ENCODE results near the gene PDE6D.
"Not testable (repeated sequence)": the region's sequence is repeated elsewhere in the genome, so short reads cannot be mapped to it uniquely, and the experiment has no call there.

Gene PDE6D

GRCh38 chr2:231765496-231765929, 15.6 kb downstream of the PDE6D start:
- TF ChIP-seq, protein P1, sequence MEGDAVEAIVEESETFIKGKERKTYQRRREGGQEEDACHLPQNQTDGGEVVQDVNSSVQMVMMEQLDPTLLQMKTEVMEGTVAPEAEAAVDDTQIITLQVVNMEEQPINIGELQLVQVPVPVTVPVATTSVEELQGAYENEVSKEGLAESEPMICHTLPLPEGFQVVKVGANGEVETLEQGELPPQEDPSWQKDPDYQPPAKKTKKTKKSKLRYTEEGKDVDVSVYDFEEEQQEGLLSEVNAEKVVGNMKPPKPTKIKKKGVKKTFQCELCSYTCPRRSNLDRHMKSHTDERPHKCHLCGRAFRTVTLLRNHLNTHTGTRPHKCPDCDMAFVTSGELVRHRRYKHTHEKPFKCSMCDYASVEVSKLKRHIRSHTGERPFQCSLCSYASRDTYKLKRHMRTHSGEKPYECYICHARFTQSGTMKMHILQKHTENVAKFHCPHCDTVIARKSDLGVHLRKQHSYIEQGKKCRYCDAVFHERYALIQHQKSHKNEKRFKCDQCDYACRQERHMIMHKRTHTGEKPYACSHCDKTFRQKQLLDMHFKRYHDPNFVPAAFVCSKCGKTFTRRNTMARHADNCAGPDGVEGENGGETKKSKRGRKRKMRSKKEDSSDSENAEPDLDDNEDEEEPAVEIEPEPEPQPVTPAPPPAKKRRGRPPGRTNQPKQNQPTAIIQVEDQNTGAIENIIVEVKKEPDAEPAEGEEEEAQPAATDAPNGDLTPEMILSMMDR (IDR thresholded peaks at IDR 0.05; ENCODE audit: low read depth, low read length) = no peak
- H3K4me3 ChIP-seq (ENCODE audit: low read depth, low read length) = no peak overlapping the region

DNA sequence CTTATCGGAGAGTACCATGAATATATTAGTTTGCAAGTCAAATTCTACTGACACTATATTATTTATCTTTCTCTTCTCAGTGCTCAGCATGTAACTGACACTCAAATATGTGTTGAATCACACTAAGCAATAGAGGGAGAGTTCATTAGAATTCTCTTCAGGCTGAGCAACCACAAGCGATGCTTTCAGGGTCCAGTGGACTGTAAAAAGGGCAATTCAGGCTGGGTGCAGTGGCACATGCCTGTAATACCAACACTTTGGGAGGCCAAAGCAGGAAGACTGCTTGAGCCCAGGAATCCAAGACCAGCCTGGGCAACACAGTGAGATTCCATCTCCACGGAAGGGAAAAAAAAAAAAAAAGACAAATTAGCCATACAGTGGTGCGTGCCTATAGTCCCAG, 16.3 kb downstream of the PDE6D start:
- H3K4me3 ChIP-seq (ENCODE audit: low read depth, low read length) = no peak overlapping the region
- TF ChIP-seq, protein P1 (IDR thresholded peaks at IDR 0.05; ENCODE audit: low read depth, low read length) = no peak

GRCh38 chr2:231764124-231764523, 17.0 kb downstream of the PDE6D start:
- no peak overlapping the region for H3K4me3 ChIP-seq (ENCODE audit: low read depth, low read length)
- TF ChIP-seq, protein P1 (IDR thresholded peaks at IDR 0.05; ENCODE audit: low read depth, low read length) = no peak

DNA sequence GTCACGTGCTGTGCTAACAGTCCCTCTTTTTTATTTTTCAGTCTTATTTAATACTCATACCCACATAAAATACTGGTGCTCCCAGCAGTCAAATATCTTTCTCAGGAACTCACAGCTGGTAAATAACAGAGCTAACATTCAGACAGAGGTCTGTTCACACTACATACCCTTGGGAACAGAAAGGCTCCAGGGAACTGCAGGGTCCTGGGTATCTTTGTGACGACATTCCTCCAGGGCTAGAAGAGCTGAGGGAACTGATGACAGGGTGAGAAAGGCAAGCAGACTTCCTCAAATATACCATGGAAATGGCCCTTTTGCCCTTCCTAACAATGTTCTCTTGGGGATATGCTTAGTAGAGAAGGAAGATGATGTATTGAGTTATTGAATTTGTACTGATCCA, 19.3 kb downstream of the PDE6D start:
- no peak overlapping the region for H3K4me3 ChIP-seq (ENCODE audit: low read depth, low read length)
- TF ChIP-seq, protein P1 (IDR thresholded peaks at IDR 0.05; ENCODE audit: low read depth, low read length) = no peak

DNA sequence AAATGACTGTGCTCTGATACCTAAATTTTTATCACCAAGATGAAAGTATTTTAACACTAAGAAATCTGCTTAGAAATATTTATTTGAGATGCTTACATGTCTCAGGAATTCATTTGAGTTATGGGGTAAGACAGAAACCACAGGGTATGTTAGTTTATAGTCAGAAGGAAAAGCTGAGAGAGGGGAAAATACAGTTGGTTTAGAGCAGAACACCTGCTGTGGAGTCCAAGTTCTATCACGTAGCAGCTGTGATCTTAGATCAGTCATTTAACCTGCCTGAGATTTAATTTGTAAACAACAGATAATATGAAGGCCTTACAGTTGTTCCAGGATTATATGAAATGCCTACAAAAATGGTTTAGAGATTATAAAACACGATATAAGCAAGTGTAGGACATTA, 29.0 kb downstream of the PDE6D start:
- no peak overlapping the region for H3K4me3 ChIP-seq (ENCODE audit: low read depth, low read length)
- TF ChIP-seq, protein P1 (IDR thresholded peaks at IDR 0.05; ENCODE audit: low read depth, low read length) = no peak

DNA sequence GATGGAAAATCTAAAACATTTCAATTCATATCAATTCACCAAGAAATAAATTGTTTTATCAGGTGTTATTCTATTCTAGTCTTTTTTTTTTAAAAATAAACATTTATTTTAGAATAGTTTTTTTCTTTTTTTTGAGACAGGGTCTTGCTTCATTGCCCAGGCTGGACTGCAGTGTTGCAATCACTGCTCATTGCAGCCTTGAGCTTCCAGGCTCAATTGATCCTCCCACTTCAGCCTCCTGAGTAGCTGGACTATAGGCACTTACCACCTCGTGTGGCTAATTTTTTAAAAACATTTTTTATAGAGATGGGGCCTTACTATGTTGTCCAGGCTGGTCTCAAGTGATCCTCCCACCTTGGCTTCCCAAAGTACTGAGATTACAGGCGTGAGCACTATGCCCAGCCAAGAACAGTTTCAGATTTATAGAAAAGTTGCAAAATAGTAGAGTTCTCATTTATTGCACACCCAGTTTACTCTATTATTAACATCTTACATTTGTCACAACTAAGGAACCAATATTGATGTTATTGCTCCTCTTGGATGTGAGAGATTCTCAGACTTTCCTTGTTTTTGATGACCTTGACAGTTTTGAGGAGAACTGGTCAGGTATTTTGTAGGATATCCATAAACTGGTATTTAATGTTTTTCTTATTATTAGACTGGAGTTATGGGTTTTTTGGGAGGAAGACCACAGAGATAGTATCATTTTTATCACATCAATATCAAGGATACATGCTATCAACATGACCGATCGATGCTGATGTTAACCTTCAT, 29.9 kb downstream of the PDE6D start:
- H3K4me3 ChIP-seq (ENCODE audit: low read depth, low read length) = no peak overlapping the region
- TF ChIP-seq, protein P1 (IDR thresholded peaks at IDR 0.05; ENCODE audit: low read depth, low read length) = no peak

GRCh38 chr2:231749016-231749415, 32.1 kb downstream of the PDE6D start:
- H3K4me3 ChIP-seq (ENCODE audit: low read depth, low read length) = not testable (repeated sequence)

DNA sequence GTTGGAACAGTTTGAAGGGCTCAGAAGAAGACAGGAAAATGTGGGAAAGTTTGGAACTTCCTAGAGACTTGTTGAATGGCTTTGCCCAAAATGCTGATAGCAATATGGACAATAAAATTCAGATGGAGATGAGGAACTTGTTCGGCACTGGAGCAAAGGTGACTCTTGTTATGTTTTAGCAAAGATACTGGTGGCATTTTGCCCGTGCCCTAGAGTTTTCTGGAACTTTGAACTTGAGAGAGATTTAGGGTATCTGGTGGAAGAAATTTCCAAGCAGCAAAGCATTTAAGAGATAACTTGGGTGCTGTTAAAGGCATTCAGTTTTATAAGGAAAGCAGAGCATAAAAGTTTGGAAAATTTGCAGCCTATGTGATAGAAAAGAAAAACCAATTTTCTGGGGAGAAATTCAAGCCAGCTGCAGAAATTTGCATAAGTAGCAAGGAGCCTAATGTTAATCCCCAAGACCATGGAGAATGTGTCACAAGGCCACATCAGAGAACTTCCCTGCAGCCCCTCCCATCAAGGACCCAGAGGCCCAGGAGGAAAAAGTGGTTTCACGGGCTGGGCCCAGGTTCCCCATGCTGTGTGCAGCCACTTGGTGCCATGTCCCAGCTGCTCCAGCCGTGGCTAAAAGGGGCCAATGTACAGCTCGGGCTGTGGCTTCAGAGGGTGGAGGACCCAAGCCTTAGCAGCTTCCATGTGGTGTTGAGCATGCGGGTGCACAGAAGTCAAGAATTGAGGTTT, 32.8 kb downstream of the PDE6D start:
- H3K4me3 ChIP-seq (ENCODE audit: low read depth, low read length) = not testable (repeated sequence)

All from WI38 (cell line).